HG02884 (cell line): ENCODE data around the gene ULBP3.
A peak's percentile ranks its signal among the peaks of the same experiment; 100 is the strongest.

Experiments
- ATAC-seq: cut with Tn5 transposase; IDR thresholded peaks from one replicate; pipeline ENCODE4 v1.9.1; 2021; ENCODE audit warnings: mild to moderate bottlenecking, moderate library complexity; ENCODE audit not compliant: unreplicated experiment

Gene ULBP3

GRCh38 chr6:150068720-150069648 lies at the start of gene ULBP3:
TSS of gene ULBP3 (minus strand) at chr6:150069121. CDS start at chr6:150069066, 55 bp downstream.
- peak; percentile 73 for ATAC-seq

GRCh38 chr6:150118627-150119026 lies 49.7 kb upstream of the ULBP3 start:
- ATAC-seq: no peak

- no peak for ATAC-seq
These were observed 49.3 kb upstream of the ULBP3 start for GRCh38 chr6:150118203-150118602.

GRCh38 chr6:150116200-150116800 lies 47.4 kb upstream of the ULBP3 start:
- ATAC-seq: no peak

- ATAC-seq: no peak
These were observed 46.8 kb upstream of the ULBP3 start for GRCh38 chr6:150115769-150116168.

GRCh38 chr6:150112233-150112632 lies 43.3 kb upstream of the ULBP3 start:
- no peak for ATAC-seq

- ATAC-seq: no peak
These were observed 33.9 kb upstream of the ULBP3 start for GRCh38 chr6:150102750-150103270.

GRCh38 chr6:150100745-150101144 lies 31.8 kb upstream of the ULBP3 start:
- no peak for ATAC-seq

- ATAC-seq: no peak
These were observed 31.0 kb upstream of the ULBP3 start for GRCh38 chr6:150099953-150100352.

GRCh38 chr6:150099546-150099945 lies 30.6 kb upstream of the ULBP3 start:
- no peak for ATAC-seq

GRCh38 chr6:150098155-150098554 lies 29.2 kb upstream of the ULBP3 start:
- no peak for ATAC-seq

GRCh38 chr6:150093397-150093796 lies 24.5 kb upstream of the ULBP3 start:
- no peak for ATAC-seq

- ATAC-seq: no peak
These were observed 22.6 kb upstream of the ULBP3 start for GRCh38 chr6:150091476-150091875.

GRCh38 chr6:150090328-150090727 lies 21.4 kb upstream of the ULBP3 start:
- ATAC-seq: no peak

- no peak for ATAC-seq
These were observed 19.7 kb upstream of the ULBP3 start for GRCh38 chr6:150088481-150089154.

GRCh38 chr6:150087336-150087735 lies 18.4 kb upstream of the ULBP3 start:
- no peak for ATAC-seq

GRCh38 chr6:150086026-150086425 lies 17.1 kb upstream of the ULBP3 start:
- no peak for ATAC-seq

GRCh38 chr6:150084426-150084825 lies 15.5 kb upstream of the ULBP3 start:
- no peak for ATAC-seq

- no peak for ATAC-seq
These were observed 14.9 kb upstream of the ULBP3 start for GRCh38 chr6:150083839-150084238.

- ATAC-seq: no peak
These were observed 12.8 kb upstream of the ULBP3 start for GRCh38 chr6:150081702-150082101.

GRCh38 chr6:150079604-150080003 lies 10.7 kb upstream of the ULBP3 start:
- ATAC-seq: no peak
